NOMO-1 (cell line): Measurements from ENCODE around the gene FHL2.
"Not testable (repeated sequence)": the region's sequence is repeated elsewhere in the genome, so short reads cannot be mapped to it uniquely, and the experiment has no call there.

Experiments used
- DNase-seq, 2 experiments: peaks; one replicate each; lab custom pipeline; 2025; ENCODE audit not compliant: unreplicated experiment in 2 of 2; lab: John Stamatoyannopoulos, UW

Gene FHL2

DNA sequence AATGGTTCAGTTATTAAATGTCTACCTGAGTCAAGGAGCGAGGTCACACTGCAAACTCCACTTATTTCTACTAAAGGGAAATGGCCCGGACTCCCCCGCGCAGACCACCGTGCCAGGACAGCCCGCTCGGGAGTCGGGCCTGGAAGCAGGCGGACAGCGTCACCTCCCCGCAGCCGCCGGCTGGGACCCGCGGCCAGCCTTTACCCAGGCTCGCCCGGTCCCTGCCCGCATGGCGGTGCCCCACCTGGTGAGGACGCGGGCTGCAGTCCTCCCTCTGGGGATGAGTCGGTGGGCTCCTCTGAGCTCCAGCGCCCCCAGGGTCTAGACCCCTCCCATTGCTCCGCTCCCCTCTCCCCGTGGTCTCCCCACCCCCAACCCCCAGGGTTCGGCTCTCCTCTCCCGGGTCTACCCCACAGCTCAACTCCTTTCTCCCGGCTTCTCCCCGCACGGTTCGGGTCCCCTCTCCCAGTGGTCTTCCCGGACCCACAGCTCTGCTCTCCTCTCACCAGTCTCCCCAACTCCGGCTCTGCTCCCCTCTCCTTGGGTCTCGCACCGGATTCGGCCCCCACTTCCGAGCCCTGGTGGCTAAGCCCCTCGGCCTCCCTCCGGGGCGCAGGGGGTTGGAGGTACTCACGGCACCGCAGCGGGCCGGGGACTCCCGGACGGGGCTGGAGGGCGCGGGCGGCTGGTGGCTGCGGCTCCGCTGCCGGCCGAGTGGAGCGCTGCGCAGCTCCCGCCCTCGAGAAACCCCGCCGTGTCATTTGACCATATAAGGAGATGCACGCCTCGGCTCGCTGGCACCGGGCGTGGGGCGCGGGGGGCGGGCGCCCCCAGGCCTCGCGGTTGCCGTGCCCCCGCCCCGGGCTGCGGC, at the start of gene FHL2:
Gene FHL2 (minus strand): TSS at position 716 of the 871 bp plus-strand sequence. CDS start 12,535 bp downstream, outside the sequence.
- peak; percentile 31 to 40 for DNase-seq

DNA sequence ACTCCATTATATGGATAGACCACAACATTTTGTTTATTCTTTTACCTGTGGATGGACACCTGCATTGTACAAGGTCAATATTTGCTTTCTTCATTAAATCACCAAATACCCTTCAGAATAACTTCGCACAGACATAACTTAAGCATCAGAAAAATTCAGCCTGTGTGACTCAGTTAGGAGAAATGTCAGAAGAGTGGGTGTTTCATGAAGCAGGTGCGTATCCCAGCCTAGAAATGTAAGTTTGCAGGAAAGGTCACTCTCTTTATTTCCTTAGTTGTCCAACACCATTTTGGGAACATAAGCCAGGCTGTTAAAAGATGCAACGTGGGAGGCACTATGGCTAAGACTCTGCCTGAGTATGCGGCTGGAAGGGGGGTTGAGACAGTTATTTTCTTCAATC, 48.6 kb upstream of the FHL2 start:
- DNase-seq: no peak

- no peak for DNase-seq
Observed at GRCh38 chr2:105446501-105446900, 47.6 kb upstream of the FHL2 start.

- no peak for DNase-seq
Observed at GRCh38 chr2:105445976-105446375, 47.1 kb upstream of the FHL2 start.

DNA sequence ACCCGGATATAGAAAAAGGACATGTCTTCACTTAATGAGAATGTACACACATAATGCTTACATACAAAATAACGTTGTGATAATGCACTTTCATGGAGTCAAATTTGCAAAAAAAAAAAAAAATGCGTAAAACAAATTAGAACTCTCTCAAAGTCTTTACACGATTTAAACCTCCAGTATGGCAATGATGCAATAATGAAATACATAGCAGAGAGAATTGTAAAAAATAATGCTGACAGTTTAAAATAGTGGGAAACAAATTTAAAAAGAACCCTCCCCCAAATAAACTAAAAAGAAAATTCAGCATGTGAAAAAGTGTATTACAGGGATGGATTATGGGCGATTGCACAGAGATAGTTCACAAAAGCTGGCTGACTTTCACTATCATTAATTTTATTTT, 46.6 kb upstream of the FHL2 start:
- no peak for DNase-seq

- no peak for DNase-seq
Observed at GRCh38 chr2:105443617-105444598, 45.1 kb upstream of the FHL2 start.

GRCh38 chr2:105442721-105443120, 43.9 kb upstream of the FHL2 start:
- no peak for DNase-seq

DNA sequence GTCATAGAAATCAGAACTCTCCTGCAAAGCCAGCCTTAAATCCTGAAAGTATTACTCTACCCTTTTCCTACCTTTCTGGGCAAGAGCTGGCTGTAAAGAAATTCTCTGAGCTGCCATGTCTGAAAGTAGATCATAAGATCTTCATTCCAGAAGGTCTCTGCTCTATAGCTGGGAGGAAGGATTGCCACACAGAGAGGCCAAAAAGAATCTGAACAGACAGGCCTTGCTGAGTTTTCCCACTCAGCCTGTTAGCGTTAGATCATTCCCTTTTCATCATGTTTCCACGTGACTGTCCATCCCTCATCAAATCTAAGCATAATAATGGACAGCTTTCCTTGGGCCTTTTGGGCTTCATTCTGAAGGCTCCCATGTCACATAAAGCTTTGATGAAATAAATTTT, 43.2 kb upstream of the FHL2 start:
- no peak for DNase-seq

- no peak for DNase-seq
Observed at GRCh38 chr2:105439141-105439540, 40.3 kb upstream of the FHL2 start.

DNA sequence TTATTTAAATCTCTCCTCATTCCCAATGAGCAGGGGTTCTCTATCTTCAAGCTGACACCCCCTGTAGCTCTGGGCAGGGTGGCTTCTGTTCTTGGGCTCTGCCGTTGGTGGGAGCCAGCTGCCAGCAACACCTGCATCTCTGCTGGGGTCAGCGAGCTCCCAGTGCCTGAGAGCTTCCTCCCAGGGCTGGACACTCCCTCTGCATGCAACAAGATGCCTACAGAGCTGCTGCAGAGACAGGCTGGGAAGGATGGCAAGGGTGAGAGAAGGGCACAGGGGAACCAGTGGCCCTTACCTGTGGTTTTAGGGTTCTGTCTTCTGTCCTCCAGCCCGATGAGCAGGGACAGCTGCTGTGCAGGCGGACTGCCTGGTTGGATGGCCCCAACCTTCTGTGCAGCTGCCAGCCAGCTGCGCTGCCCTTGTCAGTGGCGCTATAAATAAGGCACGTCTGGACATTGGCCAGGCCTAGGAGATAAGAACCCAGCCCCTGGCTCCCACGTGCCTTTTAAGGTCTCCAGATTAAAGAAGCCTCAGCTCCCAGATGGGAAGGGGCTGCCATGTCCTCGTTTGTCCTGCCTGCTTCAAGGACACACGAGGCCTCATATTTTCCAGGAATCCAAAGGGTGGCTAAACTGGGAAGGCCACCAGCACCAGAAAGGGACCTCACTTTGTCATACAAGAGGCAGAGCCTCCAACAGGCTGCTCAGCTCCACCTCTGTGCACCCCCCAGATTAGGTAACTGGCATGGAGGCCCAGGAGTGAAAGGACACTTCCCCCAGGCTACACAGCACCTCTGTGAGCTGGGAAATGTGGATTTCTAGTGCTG, 39.5 kb upstream of the FHL2 start:
- no peak for DNase-seq

GRCh38 chr2:105437708-105438103, 38.9 kb upstream of the FHL2 start:
- DNase-seq: no peak

DNA sequence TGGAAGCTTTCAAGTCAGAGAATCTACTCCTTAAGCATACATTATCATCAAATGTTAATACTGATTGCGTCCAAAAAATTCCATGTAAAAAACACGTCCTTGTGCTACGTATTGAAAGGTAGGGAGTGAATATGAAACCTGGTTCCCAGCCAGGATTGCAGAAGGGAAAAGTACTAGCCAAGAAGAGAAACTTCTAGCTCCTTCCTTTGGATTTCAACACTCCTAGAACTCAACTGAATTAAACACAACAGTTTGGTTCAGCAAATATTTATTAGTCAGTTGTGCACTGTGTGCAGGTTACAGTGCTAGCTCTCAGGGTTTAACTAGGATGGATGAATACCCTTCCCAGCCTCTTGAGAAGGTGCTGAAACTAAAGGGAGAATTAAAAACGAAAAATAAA, 33.9 kb upstream of the FHL2 start:
- DNase-seq: no peak

DNA sequence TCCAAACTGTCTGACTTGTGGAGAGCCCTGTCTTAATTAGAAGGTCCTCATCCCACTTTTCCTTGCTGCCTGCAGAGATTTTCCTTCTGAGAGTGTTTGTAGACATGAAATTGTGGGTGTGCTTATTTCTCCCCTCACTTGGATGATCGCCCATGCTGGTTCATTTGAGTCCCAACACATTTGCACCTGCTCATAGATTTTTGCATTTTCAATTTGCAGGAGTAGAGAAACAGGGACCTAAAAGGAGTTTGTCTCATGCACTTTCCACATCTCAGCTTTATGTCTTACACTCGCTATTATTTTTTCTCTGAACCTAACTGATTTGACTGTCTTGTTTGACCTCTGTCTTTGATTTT, 33.2 kb upstream of the FHL2 start:
- DNase-seq: no peak

DNA sequence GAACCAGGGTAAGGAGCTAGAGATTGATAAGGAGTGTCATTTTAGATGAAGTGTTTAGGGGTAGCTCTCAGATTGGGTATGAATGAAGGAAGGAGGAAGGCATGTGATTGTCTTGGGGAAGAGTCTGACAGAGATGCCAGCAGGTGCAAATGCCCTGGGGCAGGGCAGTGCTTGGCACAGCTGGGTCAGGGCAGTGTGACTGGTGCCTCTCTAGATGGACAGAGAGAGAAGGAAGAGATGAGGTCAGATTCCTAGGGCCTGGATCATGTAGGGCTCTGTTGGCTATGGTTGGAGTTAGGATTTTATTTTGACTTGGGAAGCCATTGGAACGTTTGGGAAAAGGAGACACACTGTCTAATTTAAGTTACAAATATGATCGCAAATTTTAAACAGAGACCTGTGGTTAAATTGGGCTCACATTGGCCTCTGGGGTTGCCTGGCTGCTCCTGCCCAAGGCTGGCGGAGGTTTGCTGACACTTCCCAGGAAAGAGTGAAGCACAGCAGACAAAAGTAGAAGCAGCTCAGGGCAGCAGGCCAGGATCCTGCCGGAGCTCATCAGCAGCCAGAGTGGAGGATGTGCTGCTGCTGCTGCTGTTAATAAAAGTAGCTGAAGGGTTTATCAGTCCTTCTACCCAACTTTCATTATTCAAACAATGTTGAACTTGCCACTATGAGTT, 32.7 kb upstream of the FHL2 start:
- DNase-seq: no peak

DNA sequence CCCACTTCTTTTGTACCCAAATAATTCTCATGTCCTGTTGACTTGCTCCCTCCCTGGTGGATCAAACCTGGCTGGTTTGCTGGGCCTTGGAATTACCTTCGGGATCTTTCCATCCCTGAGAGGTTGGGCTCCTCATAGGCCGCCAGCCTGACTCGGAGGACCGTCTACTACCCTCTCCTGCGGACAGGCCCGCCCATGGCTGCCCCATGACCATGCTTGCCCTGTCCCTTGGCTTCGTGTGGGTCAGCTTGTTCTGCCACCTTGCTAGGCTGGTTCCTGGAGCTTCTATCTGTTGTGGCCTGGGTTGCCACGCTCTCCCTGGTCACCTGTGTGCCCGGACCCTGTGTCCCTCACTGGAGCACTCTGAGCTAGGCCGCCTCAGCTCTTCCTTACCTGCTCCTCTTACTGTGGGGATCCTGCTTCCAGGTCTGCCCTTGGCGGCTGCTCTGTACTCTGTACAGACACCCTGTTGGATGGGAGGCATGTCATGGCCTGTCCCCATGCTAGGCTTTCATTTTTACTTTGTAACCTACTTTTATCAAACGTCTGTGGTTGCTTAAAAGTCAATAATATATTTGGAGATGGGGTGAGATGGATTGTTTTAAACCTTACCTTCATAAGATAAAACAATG, 29.7 kb upstream of the FHL2 start:
- no peak for DNase-seq

- DNase-seq: no peak
Observed at GRCh38 chr2:105427485-105427884, 28.6 kb upstream of the FHL2 start.

- no peak for DNase-seq
Observed at GRCh38 chr2:105426626-105427292, 27.9 kb upstream of the FHL2 start.

- DNase-seq: no peak
Observed at GRCh38 chr2:105425936-105426625, 27.2 kb upstream of the FHL2 start.

GRCh38 chr2:105424836-105425235, 26.0 kb upstream of the FHL2 start:
- DNase-seq: not testable (repeated sequence)
